SK-N-DZ (cell line): ENCODE data around the gene NAP1L4.
"Not testable (repeated sequence)": the region's sequence is repeated elsewhere in the genome, so short reads cannot be mapped to it uniquely, and the experiment has no call there.

Experiments
- DNase-seq: peaks from one replicate; pipeline ENCODE4 v3.0.0-alpha.2; 2015; ENCODE audit warnings: low spot score

Gene NAP1L4

DNA sequence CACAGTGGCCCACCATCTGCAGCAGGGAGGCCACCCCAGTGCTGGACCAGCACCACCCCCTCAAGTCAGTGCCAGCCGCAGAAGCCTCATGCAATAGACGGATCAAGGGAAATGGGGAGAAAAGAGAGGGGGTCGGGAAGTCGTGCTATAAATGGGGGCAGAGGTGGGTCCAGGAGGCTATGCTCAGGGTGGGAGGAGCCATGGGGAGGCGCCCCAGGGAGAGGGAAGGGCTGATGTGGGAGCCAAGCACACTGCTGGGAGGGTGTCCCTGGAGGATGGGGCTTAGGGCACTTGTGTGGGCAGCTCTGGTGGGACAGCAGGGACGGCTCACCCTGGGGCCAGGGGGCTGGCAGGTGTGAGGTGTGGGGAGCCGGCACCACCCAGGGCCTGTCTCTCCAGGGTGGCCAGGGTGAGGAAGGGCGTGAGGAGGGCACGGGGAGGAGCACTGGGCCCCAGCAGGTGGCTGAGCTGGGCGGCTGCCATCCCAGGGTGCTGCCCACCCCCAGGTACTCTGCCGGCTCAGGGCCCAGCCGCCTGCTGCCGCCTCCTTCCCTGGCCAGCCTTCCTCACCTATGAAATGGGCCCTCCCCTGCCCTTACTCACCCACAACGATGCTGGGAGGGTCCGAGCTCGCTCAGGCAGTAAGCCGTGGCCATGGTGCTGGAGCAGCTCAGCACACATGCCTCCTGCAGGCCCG lies 80.9 kb downstream of the NAP1L4 start:
- DNase-seq: no peak

GRCh38 chr11:2910401-2910955 lies 81.7 kb downstream of the NAP1L4 start:
- no peak for DNase-seq

DNA sequence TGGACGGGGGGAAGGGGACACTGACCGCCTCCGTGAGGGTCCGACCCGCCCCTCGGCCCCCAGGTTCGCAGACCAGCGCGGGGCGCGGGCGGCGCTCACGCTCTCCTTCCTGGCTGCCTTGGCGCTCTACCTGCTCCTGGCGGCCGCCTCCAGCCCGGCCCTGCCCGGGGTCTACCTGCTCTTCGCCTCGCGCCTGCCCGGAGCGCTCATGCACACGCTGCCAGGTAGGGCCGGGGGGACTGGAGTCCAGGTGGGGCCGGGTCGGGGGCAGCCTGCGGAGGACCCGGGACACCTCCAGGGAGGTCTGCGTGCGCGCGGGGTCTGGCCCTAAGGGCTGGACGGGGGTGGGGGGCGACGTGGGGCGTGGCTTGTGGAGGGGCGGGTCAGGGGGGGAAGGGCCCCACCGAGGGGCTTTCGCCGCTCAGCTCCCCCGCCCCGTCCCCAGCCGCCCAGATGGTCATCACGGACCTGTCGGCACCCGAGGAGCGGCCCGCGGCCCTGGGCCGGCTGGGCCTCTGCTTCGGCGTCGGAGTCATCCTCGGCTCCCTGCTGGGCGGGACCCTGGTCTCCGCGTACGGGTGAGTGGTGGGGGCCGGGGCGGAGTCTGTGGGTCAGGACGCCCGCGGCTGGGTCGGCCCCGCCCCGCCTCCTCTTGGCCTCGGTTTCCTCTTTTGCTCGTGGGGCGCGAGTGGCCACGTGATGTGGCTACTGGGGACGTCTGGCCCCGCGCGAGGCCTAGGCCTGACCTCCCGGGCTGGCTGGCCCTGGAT lies 82.8 kb downstream of the NAP1L4 start:
- no peak for DNase-seq

GRCh38 chr11:2908130-2908529 lies 84.0 kb downstream of the NAP1L4 start:
- DNase-seq: no peak

DNA sequence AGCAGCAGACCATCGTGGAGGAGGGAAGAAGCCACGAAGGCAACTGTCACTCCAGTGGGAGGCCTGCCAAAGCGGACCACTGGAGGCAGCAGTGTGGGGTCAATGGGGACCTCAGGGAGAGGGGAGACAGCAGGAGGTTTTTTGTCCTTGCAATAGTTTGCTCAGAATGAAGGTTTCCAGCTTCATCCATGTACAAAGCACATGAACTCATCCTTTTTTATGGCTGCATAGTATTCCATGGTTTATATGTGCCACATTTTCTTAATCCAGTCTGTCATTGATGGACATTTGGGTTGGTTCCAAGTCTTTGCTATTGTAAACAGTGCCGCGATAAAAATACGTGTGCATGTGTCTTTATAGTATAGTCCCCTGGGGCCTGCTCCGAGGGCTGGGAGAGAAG lies 86.8 kb downstream of the NAP1L4 start:
- DNase-seq: not testable (repeated sequence)

GRCh38 chr11:2904153-2905052 lies 87.7 kb downstream of the NAP1L4 start:
- DNase-seq: no peak

DNA sequence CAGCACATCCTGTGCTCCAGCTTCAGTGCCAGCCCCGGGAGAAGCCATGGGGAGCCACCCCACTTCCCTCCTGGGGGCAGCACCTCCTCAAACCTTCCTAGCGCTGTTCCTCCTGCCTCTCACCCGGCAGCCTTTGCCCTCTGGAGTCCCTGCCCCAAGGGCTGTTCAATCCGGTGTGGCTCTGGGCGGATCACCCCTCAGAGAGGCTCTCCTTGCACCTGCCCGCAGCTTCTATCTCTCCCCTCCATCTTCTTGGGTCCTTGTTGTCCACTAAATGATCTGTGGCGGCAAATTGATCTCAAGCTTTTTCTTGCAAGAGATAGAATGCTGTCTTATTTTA lies 88.5 kb downstream of the NAP1L4 start:
- DNase-seq: no peak

DNA sequence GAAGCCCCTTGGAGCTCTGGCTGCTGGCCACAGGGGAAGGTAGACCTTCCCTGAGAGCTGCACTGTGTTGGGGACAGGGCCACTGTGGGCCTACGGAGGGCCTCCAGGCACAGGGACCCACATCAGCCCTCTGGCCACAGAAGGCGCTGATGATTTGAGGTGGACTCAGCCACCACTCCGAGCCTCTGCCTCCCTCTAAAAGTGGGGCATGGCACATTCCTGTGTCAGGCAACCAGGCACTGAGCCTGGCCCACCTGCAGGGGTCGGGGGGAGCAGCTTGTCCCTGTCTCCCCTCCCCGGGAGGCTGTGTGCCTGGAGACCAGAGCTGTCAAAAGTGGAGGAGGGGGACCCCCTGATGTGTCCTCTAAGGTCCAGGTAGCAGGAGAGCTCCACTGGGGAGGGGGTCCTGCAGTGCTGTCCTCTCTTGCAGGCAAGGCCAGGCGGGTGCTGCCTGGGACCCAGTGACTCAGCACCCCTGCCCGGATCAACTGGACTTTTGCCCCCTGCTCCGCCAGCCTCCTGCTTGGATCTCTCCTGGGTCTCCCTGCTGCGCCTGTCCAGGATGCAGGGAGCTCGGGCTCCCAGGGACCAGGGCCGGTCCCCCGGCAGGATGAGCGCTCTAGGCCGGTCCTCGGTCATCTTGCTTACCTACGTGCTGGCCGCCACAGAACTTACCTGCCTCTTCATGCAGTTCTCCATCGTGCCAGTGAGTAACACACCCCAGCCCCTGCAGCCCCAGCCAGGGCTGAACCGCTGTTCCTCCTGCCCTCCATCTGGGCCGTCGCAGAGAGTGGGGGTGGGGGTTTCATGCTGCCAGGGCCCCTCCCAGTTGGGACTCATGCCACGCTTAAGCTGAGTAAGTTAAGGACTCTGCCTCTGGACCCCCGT lies 89.1 kb downstream of the NAP1L4 start:
- no peak for DNase-seq

- peak; percentile 81 for DNase-seq
Observed at GRCh38 chr11:2901854-2902783, 90.0 kb downstream of the NAP1L4 start.

DNA sequence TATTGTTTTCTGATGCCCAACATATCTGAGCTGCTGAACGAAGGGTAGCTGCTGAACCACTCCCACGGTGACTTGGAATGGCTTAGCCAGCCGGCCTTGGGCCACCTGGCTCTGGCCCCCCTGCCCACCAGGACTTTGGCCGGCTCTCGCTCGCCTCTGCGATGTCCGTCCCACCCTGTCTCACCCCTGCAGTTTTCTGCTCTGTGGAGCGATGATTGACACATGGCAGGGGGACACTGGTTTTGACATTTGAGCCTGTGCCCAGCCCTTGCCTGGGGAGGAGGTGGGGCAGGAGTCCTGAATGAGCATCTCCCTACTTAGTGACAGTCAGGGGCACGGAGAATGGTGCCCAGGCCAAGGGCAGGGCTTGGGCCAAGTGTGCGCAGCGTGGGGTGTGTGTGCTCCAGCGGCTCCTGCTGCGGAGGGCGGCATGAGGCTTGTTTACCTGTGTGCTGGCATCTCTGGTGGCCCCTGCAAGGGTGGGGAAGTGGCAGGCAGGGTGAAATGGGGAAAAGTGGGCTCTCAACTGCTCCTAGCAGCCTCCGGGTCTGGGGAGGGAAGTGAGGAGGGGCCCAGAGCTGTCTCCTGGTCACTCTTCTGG lies 90.8 kb downstream of the NAP1L4 start:
- no peak for DNase-seq

- DNase-seq: no peak
Observed at GRCh38 chr11:2899080-2899783, 92.9 kb downstream of the NAP1L4 start.

GRCh38 chr11:2898366-2899079 lies 93.6 kb downstream of the NAP1L4 start:
- no peak for DNase-seq

GRCh38 chr11:2897048-2897447 lies 95.1 kb downstream of the NAP1L4 start:
- no peak for DNase-seq

- no peak for DNase-seq
Observed at GRCh38 chr11:2896047-2896446, 96.1 kb downstream of the NAP1L4 start.
